Measurements from ENCODE around the gene EMC9. TPM values are rescaled to one million over a fixed set of nuclear protein-coding genes. Genes with fewer than 3 reads are reported as not detected.

EMC9 gene
- polyA plus RNA-seq, 2 donors: 24.5 to 26.6 TPM

- Histone ChIP-seq H3K9me3 (ENCODE audit: control insufficient read depth in 2 of 2, insufficient read depth in 1 of 2, low read depth in 1 of 2, low read length in 1 of 2) (no peaks in the 10 kb centered on the region), H3K4me3 (ENCODE audit: low read depth in 1 of 2, low read length in 2 of 2) (no peak overlapping the region), H3K4me1 (ENCODE audit: control insufficient read depth in 2 of 2, insufficient read depth in 2 of 2, low read length in 1 of 2) (peaks cover 3 to 10% of the 10 kb centered on the region in 2 donors), H3K27ac (ENCODE audit: low read depth in 2 of 2, low read length in 1 of 2) (no peak overlapping the region), H3K36me3 (ENCODE audit: control insufficient read depth in 2 of 2, insufficient read depth in 2 of 2, low read length in 1 of 2) (peaks cover 19 to 69% of the 10 kb centered on the region in 2 donors), H3K27me3 (ENCODE audit: control insufficient read depth in 1 of 2, insufficient read depth in 2 of 2, low read length in 2 of 2) (no peaks in the 10 kb centered on the region)
- WGBS, 2 donors: 88 to 92% methylated on average over 19 of the region's 19 CpGs
These were observed 42.9 kb upstream of the EMC9 start for GRCh38 chr14:24184104-24184970.

- peaks cover 0 to 10% of the 10 kb centered on the region in 2 donors for H3K4me1 ChIP-seq (ENCODE audit: control insufficient read depth in 2 of 2, insufficient read depth in 2 of 2, low read length in 1 of 2)
- H3K27ac ChIP-seq (ENCODE audit: low read depth in 2 of 2, low read length in 1 of 2): no peak overlapping the region
- H3K4me3 ChIP-seq (ENCODE audit: low read depth in 1 of 2, low read length in 2 of 2): no peak overlapping the region
- WGBS, 2 donors: 92 to 94% methylated on average over 15 of the region's 15 CpGs
- H3K36me3 ChIP-seq (ENCODE audit: control insufficient read depth in 2 of 2, insufficient read depth in 2 of 2, low read length in 1 of 2): peaks cover 19 to 80% of the 10 kb centered on the region in 2 donors
- no peaks in the 10 kb centered on the region for H3K9me3 ChIP-seq (ENCODE audit: control insufficient read depth in 2 of 2, insufficient read depth in 1 of 2, low read depth in 1 of 2, low read length in 1 of 2)
- H3K27me3 ChIP-seq (ENCODE audit: control insufficient read depth in 1 of 2, insufficient read depth in 2 of 2, low read length in 2 of 2): no peaks in the 10 kb centered on the region
These were observed 41.7 kb upstream of the EMC9 start for GRCh38 chr14:24183014-24183481.

- peaks cover 22 to 83% of the 10 kb centered on the region in 2 donors for H3K36me3 ChIP-seq (ENCODE audit: control insufficient read depth in 2 of 2, insufficient read depth in 2 of 2, low read length in 1 of 2)
- peaks cover 0 to 3% of the 10 kb centered on the region in 2 donors for H3K4me1 ChIP-seq (ENCODE audit: control insufficient read depth in 2 of 2, insufficient read depth in 2 of 2, low read length in 1 of 2)
- no peaks in the 10 kb centered on the region for H3K27me3 ChIP-seq (ENCODE audit: control insufficient read depth in 1 of 2, insufficient read depth in 2 of 2, low read length in 2 of 2)
- WGBS, 2 donors: 84 to 87% methylated on average over 14 of the region's 14 CpGs
- no peaks in the 10 kb centered on the region for H3K9me3 ChIP-seq (ENCODE audit: control insufficient read depth in 2 of 2, insufficient read depth in 1 of 2, low read depth in 1 of 2, low read length in 1 of 2)
- no peak overlapping the region for H3K4me3 ChIP-seq (ENCODE audit: low read depth in 1 of 2, low read length in 2 of 2)
- H3K27ac ChIP-seq (ENCODE audit: low read depth in 2 of 2, low read length in 1 of 2): no peak overlapping the region
These were observed 40.9 kb upstream of the EMC9 start for GRCh38 chr14:24182110-24182882.

GRCh38 chr14:24181371-24182077, 40.1 kb upstream of the EMC9 start:
- H3K27ac ChIP-seq (ENCODE audit: low read depth in 2 of 2, low read length in 1 of 2): no peak overlapping the region
- H3K4me1 ChIP-seq (ENCODE audit: control insufficient read depth in 2 of 2, insufficient read depth in 2 of 2, low read length in 1 of 2): no peaks in the 10 kb centered on the region
- no peaks in the 10 kb centered on the region for H3K27me3 ChIP-seq (ENCODE audit: control insufficient read depth in 1 of 2, insufficient read depth in 2 of 2, low read length in 2 of 2)
- H3K36me3 ChIP-seq (ENCODE audit: control insufficient read depth in 2 of 2, insufficient read depth in 2 of 2, low read length in 1 of 2): peaks cover 21 to 80% of the 10 kb centered on the region in 2 donors
- WGBS, 2 donors: 80 to 85% methylated on average over 19 of the region's 19 CpGs
- H3K4me3 ChIP-seq (ENCODE audit: low read depth in 1 of 2, low read length in 2 of 2): no peak overlapping the region
- no peaks in the 10 kb centered on the region for H3K9me3 ChIP-seq (ENCODE audit: control insufficient read depth in 2 of 2, insufficient read depth in 1 of 2, low read depth in 1 of 2, low read length in 1 of 2)

- Histone ChIP-seq H3K9me3 (ENCODE audit: control insufficient read depth in 2 of 2, insufficient read depth in 1 of 2, low read depth in 1 of 2, low read length in 1 of 2) (no peaks in the 10 kb centered on the region), H3K4me3 (ENCODE audit: low read depth in 1 of 2, low read length in 2 of 2) (no peak overlapping the region), H3K36me3 (ENCODE audit: control insufficient read depth in 2 of 2, insufficient read depth in 2 of 2, low read length in 1 of 2) (peaks cover 14 to 69% of the 10 kb centered on the region in 2 donors), H3K27me3 (ENCODE audit: control insufficient read depth in 1 of 2, insufficient read depth in 2 of 2, low read length in 2 of 2) (no peaks in the 10 kb centered on the region), H3K27ac (ENCODE audit: low read depth in 2 of 2, low read length in 1 of 2) (peak overlapping the region; percentile 27 to 43), H3K4me1 (ENCODE audit: control insufficient read depth in 2 of 2, insufficient read depth in 2 of 2, low read length in 1 of 2) (no peaks in the 10 kb centered on the region)
- 64 to 65% methylated on average over 18 of the region's 18 CpGs for WGBS, 2 donors
These were observed 38.8 kb upstream of the EMC9 start for GRCh38 chr14:24179961-24180796.

GRCh38 chr14:24179294-24179960, 38.0 kb upstream of the EMC9 start:
- H3K4me1 ChIP-seq (ENCODE audit: control insufficient read depth in 2 of 2, insufficient read depth in 2 of 2, low read length in 1 of 2): no peaks in the 10 kb centered on the region
- H3K4me3 ChIP-seq (ENCODE audit: low read depth in 1 of 2, low read length in 2 of 2): no peak overlapping the region
- H3K36me3 ChIP-seq (ENCODE audit: control insufficient read depth in 2 of 2, insufficient read depth in 2 of 2, low read length in 1 of 2): peaks cover 9 to 61% of the 10 kb centered on the region in 2 donors
- H3K27me3 ChIP-seq (ENCODE audit: control insufficient read depth in 1 of 2, insufficient read depth in 2 of 2, low read length in 2 of 2): no peaks in the 10 kb centered on the region
- H3K27ac ChIP-seq (ENCODE audit: low read depth in 2 of 2, low read length in 1 of 2): peak overlapping the region in 1 of 2 donors; percentile 27
- WGBS, 2 donors: 84 to 86% methylated on average over 12 to 14 of the region's 14 CpGs
- H3K9me3 ChIP-seq (ENCODE audit: control insufficient read depth in 2 of 2, insufficient read depth in 1 of 2, low read depth in 1 of 2, low read length in 1 of 2): no peaks in the 10 kb centered on the region

GRCh38 chr14:24178399-24179178, 37.2 kb upstream of the EMC9 start:
- no peaks in the 10 kb centered on the region for H3K27me3 ChIP-seq (ENCODE audit: control insufficient read depth in 1 of 2, insufficient read depth in 2 of 2, low read length in 2 of 2)
- no peaks in the 10 kb centered on the region for H3K9me3 ChIP-seq (ENCODE audit: control insufficient read depth in 2 of 2, insufficient read depth in 1 of 2, low read depth in 1 of 2, low read length in 1 of 2)
- WGBS, 2 donors: 90 to 95% methylated on average over 12 of the region's 12 CpGs
- H3K4me3 ChIP-seq (ENCODE audit: low read depth in 1 of 2, low read length in 2 of 2): no peak overlapping the region
- no peaks in the 10 kb centered on the region for H3K4me1 ChIP-seq (ENCODE audit: control insufficient read depth in 2 of 2, insufficient read depth in 2 of 2, low read length in 1 of 2)
- peaks cover 9 to 55% of the 10 kb centered on the region in 2 donors for H3K36me3 ChIP-seq (ENCODE audit: control insufficient read depth in 2 of 2, insufficient read depth in 2 of 2, low read length in 1 of 2)
- H3K27ac ChIP-seq (ENCODE audit: low read depth in 2 of 2, low read length in 1 of 2): no peak overlapping the region

- Histone ChIP-seq H3K4me3 (ENCODE audit: low read depth in 1 of 2, low read length in 2 of 2) (no peak overlapping the region), H3K27ac (ENCODE audit: low read depth in 2 of 2, low read length in 1 of 2) (no peak overlapping the region), H3K36me3 (ENCODE audit: control insufficient read depth in 2 of 2, insufficient read depth in 2 of 2, low read length in 1 of 2) (peaks cover 6 to 50% of the 10 kb centered on the region in 2 donors), H3K27me3 (ENCODE audit: control insufficient read depth in 1 of 2, insufficient read depth in 2 of 2, low read length in 2 of 2) (no peaks in the 10 kb centered on the region), H3K4me1 (ENCODE audit: control insufficient read depth in 2 of 2, insufficient read depth in 2 of 2, low read length in 1 of 2) (no peaks in the 10 kb centered on the region), H3K9me3 (ENCODE audit: control insufficient read depth in 2 of 2, insufficient read depth in 1 of 2, low read depth in 1 of 2, low read length in 1 of 2) (no peaks in the 10 kb centered on the region)
- 93 to 94% methylated on average over 14 of the region's 14 CpGs for WGBS, 2 donors
These were observed 36.5 kb upstream of the EMC9 start for GRCh38 chr14:24177891-24178290.
